GM18499 (cell line): ENCODE measurements around the gene PKP3.
"Not testable (repeated sequence)": the region's sequence is repeated elsewhere in the genome, so short reads cannot be mapped to it uniquely, and the experiment has no call there.

Experiments
- ATAC-seq: cut with Tn5 transposase; IDR thresholded peaks from one replicate; pipeline ENCODE4 v1.9.1; 2021; ENCODE audit warnings: moderate number of reproducible peaks; ENCODE audit not compliant: insufficient read depth, unreplicated experiment

The PKP3 gene

GRCh38 chr11:408154-409007 is 14.4 kb downstream of the PKP3 start:
- ATAC-seq: no peak

- no peak for ATAC-seq
These were observed 15.1 kb downstream of the PKP3 start for GRCh38 chr11:409008-409599.

- no peak for ATAC-seq
These were observed 15.8 kb downstream of the PKP3 start for GRCh38 chr11:409600-410483.

GRCh38 chr11:410711-411110 is 16.7 kb downstream of the PKP3 start:
- not testable (repeated sequence) for ATAC-seq

GRCh38 chr11:411520-411919 is 17.5 kb downstream of the PKP3 start:
- not testable (repeated sequence) for ATAC-seq

- no peak for ATAC-seq
These were observed 18.7 kb downstream of the PKP3 start for GRCh38 chr11:412641-413119.

- no peak for ATAC-seq
These were observed 19.4 kb downstream of the PKP3 start for GRCh38 chr11:413120-414081.

GRCh38 chr11:414318-414857 is 20.4 kb downstream of the PKP3 start:
- ATAC-seq: no peak

- no peak for ATAC-seq
These were observed 21.6 kb downstream of the PKP3 start for GRCh38 chr11:415640-416041.

GRCh38 chr11:416051-416756 is 22.2 kb downstream of the PKP3 start:
- ATAC-seq: no peak

GRCh38 chr11:416757-417621 is 23.0 kb downstream of the PKP3 start:
- ATAC-seq: no peak

- no peak for ATAC-seq
These were observed 23.8 kb downstream of the PKP3 start for GRCh38 chr11:417652-418342.

- ATAC-seq: no peak
These were observed 24.6 kb downstream of the PKP3 start for GRCh38 chr11:418343-419247.

GRCh38 chr11:419248-420005 is 25.4 kb downstream of the PKP3 start:
- ATAC-seq: no peak

GRCh38 chr11:420054-420910 is 26.3 kb downstream of the PKP3 start:
- no peak for ATAC-seq
